ENCODE results near the gene SLC15A3.

DNA sequence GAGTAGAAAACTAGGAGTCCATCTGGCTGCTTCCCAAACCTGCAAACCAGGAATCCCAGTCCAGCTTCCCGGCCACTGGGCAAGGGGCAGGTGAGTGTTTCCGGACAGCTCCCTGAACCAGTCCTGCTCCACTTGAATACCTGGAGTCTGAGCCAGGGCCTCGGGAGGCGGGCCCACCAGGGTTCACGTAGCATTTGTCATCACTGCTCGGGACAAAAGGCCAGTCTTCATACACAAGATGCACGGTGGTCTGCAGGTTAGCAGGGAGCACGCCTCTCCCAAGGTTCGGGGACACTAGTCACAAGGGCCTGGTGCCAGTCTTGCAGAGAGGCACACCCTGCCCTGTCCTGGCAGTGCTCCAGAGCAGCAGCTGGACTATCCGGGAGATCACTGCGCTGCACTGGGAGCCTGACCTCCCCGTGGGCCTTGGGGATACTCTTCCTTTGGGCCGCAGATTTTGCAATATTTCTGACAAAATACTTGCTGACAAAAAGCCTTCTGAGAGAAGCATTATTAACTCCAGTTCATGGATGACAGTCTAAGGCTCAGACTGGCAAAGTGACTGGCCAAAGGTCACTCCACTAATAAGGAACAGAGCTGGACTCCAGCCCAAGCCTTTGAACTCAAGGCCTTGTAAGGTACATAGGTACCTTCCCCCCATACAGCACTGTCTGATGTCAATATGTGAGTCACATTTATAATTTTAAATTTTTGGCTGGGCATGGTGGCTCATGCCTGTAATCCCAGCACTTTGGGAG, 44.6 kb upstream of the SLC15A3 start:
- TF ChIP-seq, protein P1, sequence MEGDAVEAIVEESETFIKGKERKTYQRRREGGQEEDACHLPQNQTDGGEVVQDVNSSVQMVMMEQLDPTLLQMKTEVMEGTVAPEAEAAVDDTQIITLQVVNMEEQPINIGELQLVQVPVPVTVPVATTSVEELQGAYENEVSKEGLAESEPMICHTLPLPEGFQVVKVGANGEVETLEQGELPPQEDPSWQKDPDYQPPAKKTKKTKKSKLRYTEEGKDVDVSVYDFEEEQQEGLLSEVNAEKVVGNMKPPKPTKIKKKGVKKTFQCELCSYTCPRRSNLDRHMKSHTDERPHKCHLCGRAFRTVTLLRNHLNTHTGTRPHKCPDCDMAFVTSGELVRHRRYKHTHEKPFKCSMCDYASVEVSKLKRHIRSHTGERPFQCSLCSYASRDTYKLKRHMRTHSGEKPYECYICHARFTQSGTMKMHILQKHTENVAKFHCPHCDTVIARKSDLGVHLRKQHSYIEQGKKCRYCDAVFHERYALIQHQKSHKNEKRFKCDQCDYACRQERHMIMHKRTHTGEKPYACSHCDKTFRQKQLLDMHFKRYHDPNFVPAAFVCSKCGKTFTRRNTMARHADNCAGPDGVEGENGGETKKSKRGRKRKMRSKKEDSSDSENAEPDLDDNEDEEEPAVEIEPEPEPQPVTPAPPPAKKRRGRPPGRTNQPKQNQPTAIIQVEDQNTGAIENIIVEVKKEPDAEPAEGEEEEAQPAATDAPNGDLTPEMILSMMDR (IDR thresholded peaks at IDR 0.05; ENCODE audit: borderline replicate concordance, extremely low read depth, low read length, poor library complexity, severe bottlenecking): no peak
- TF ChIP-seq EZH2 (IDR thresholded peaks at IDR 0.05; ENCODE audit: borderline replicate concordance, low read depth, low read length, severe bottlenecking): no peak

Data from DND-41 (cell line).